GM03348 (cell line): ENCODE measurements around the gene ZMYM5.
"Not testable (repeated sequence)": the region's sequence is repeated elsewhere in the genome, so short reads cannot be mapped to it uniquely, and the experiment has no call there.

Source experiments
- DNase-seq: peaks from one replicate; pipeline ENCODE4 v3.0.0; 2012; ENCODE audit warnings: low spot score

ZMYM5 gene

DNA sequence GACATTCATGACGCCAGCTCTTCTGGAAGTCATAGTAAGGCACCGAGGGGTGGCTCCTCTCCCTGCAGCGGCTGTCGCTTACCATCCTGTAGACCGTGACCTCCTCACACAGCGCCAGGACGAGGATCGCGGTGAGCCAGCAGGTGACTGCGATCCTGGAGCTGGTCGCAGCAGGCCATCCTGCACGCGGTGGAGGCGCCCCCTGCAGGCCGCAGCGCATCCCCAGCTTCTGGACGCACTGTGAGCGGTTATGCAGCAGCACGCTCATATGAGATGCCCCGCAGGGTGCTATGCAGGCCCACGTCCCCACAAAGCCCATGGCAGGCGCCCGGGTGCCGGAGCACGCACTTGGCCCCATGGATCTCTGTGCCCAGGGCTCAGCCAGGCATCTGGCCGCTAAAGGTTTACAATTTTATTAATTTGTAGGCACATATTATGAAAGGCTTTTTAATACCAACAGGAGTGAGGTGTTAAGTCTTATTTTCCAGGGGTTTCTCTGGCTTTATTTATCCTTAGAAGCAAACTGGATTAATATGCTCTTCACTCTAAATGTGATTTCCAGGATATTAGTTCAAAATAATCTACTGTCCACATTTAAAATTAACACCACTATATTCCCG lies 45.1 kb downstream of the ZMYM5 start:
- no peak for DNase-seq

DNA sequence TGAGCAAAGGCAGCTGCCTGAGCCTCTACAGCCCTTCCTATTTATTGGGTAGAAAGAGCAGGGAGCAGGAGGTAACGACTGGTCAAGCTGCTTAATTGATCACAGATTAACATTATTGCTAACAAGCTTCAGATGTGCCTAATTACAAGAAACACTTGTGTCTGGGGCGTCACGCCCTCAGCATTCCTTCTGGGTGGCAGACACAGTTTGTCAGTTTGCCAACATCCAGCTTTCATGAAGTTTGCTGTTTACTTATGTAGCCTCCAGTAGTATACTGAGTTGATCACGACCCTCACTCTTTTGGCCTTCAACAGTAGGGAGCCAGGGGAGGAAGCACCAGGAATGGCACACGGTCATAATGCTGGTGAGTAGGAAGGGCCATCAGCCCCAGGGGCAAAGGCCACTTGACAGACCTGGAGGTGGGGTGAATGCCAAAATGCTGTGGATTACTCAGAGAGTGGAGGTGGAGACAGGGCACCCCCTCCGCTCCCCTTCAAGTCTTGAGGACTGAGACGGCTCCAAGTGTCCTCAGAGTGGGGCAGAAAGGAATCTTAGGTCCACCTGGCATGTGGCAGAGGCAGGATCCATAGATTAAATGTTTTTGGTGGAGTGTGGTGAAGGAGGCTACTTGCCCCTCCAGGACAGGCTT lies 45.8 kb downstream of the ZMYM5 start:
- no peak for DNase-seq

DNA sequence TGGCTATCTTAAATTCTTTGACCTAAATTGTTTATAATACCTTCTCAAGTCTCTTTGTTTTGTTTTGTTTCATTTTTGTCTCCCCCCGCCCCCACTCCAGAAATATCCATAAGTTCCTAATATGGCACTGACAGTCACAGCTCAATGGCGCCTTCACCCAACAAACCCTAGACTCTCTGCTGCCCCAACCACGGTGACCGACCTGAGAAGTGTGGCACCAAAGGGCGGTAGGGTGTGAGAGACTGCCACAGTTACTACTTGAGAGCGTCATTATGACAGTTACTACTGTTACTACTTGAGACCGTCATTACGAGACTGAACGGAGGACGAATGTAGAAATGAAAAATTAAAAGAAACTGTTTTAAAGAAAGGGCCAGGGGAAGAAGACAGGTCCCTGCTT lies 46.3 kb downstream of the ZMYM5 start:
- DNase-seq = no peak

DNA sequence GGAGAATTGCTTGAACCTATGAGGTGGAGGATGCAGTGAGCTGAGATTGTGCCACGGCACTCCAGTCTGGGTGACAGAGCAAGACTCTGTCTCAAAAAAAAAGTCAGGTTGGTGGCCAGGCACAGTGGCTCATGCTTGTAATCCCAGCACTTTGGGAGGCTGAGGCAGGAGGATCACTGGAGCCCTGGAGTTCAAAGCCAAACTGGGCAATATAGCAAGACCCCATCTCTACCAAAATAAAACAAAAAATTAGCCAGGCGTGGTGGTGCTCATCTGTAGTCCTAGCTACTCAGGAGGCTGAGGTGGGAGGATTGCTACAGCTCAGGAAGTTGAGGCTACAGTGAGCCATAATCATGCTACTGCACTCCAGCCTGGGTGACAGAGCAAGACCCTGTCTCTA lies 47.6 kb downstream of the ZMYM5 start:
- not testable (repeated sequence) for DNase-seq

DNA sequence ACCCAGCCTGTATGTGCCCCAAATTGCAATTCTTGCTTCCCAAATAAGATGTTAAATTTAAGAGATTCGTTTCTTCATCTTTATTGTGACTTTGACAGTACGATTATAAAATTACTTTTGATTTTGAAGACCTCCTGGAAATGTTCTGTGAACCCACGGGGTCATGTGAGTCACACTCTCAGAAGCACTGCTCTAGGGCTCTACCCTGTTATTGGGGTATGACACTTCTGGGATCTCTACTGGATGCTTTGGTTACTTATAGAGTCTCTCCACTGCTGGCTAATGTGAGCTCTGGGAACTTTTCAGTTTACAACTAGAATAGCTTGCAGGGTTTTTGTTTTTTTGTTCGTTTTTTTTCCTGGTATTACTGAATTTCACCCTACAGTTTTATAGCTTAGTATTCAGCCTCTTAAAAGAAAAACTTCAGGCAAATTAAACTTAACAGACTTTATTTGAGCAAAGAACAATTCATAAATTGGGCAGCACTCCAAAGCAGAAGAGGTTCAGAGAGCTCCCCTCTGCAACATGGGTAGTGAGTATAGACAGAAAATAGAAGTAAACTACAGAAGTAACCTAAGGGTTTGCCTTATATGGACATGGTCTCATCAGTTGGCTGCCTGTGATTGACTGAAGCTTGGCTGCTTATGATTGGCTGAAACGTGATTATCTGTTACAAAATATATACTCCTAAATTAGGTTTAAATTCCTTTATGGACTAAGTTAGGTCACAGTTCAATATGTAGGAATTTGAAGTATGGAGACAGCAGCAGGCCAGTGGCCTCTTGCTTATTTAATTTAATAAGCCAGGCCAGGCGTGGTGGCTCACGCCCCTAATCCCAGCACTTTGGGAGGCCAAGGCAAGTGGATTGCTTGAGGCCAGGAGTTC lies 52.2 kb downstream of the ZMYM5 start:
- no peak for DNase-seq

DNA sequence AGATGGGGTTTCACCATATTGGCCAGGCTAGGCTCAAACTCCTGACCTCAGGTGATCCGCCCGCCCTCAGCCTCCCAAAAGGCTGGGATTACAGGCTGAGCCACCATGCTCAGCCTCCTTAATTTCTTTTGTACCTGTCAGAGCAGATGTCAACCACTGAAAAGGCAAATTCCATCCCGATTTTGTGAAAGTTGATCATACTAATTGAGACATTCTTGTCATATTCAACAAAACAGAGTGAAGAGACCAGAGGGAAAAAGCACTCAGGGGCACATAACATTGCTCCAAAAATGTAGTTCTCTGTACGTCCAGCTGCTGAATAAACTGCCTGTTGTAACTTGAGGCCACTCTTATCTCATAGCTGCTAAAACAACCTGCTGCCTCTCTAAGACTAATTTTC lies 53.3 kb downstream of the ZMYM5 start:
- DNase-seq = no peak

DNA sequence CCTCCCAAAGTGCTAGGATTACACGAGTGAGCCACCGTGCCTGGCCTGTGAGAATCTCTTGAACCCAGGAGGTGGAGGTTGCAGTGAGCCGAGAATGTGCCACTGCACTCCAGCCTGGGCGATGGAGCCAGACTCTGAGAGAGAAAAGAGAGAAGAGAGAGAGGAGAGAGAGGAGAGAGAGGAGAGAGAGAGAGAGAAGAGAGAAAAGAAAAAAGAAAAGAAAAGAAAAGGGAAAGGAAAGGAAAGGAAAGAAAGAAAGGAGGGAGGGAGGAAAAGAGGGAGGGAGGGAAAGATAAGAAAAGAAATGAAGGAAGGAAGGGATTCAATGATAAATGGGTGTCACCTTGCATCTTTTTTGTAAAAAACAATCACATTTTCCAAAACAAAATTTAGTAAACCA lies 57.7 kb downstream of the ZMYM5 start:
- no peak for DNase-seq

DNA sequence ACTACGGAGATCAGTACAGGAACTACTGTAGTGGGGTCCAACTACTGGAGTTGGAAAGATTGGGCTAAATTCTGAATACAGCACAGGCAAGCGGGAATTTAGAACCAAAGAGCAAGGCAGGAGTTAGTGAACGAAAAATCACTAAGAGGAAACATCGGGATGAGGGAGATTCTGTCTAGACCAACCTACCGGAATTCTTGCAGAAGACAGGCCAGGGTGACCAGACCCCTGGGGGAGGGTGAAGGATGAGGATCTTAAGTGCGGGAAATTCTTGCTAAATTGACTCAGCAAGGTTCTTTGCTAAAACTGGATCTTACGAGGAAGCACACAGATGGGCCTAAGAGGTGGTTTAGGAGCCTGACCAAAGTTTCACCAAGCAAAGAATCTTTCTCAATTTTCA lies 67.5 kb downstream of the ZMYM5 start:
- DNase-seq = no peak

DNA sequence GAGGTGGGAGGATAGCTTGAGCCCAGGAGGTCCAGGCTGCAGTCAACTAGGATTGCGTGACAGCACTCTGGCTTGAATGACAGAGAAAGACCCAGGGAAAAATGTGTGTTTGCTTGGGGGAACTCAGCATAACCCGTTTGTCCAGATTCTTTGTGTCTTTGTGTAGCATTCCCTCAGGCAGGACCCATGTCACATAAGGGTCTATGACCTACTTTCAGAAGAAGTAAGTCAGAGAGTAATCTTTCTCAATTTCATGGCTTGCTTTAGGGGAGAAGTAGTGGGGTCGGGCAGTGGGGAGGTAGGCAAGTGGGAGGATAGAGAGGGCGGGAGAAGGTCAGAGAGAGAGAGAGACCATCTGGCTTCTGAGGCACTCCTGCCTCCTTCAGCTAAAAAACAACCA lies 68.8 kb downstream of the ZMYM5 start:
- DNase-seq = no peak

DNA sequence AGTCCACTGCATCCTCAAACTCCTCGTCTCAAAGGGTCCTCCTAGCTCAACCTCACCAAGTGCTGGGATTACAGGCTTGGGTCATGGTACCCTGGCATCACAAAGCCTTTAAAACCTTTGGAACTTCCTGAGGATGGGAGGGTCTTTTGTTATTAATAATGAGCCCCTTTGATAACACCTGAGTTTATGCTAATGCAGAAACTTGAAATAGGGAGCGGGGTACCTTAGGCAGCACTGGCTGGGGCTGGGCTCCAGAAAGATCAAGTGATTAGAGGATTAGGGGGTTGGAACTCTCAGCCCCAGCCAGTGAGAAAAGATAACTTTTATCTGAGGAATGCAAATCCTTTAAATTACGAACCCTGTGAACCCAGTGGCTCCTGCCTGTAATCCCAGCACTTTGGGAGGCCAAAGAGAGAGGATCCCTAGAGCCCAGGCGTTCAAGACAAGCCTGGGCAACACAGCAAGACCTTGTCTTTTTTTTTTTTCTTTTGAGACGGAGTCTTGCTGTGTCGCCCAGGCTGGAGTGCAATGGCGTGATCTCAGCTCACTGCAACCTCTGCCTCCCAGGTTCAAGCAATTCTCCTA lies 71.4 kb downstream of the ZMYM5 start:
- DNase-seq = no peak

DNA sequence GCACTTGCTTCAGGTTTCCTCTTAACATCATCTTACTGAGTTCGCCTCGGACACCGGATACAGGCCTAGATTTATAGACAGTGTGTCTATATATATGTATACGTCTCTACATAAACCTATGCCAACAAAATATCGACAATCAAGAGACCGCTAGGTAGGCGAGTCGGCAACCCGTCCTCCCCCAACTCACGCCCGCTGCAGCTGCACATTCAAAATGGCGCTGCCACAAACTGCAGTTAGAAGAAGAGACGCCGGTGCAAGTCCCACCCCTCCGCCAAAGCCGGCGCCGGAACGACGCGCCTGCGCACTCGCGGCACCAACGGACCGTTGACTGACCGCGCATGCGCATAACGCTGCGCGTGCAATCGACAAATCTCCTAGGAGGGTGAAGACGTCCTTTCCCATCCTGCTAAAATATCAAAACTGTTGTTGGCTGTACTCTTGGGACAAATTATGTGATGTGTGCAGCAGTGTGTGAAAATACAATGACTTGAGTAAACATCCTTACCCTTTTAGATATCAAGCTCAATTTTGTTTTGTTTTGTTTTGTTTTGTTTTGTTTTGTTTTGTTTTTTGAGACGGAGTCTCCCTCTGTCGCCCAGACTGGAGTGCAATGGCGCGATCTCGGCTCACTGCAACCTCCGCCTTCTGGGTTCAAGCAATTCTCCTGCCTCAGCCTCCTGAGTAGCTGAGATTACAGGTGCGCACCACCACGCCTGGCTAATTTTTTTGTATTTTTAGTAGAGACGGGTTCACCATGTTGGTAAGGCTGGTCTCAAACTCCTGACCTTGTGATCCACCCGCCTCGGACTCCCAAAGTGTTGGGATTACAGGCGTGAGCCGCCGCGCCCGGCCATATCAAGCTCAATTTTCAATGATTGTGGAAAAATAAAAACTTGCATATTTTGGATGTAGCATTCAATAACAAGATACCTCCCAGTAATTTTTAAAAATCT lies 80.4 kb downstream of the ZMYM5 start, which contains the start of gene PSPC1:
Gene PSPC1 (minus strand): TSS at position 219 of the 956 bp plus-strand sequence. CDS start 188 bp downstream, at position 31.
- peak; percentile 99 for DNase-seq

DNA sequence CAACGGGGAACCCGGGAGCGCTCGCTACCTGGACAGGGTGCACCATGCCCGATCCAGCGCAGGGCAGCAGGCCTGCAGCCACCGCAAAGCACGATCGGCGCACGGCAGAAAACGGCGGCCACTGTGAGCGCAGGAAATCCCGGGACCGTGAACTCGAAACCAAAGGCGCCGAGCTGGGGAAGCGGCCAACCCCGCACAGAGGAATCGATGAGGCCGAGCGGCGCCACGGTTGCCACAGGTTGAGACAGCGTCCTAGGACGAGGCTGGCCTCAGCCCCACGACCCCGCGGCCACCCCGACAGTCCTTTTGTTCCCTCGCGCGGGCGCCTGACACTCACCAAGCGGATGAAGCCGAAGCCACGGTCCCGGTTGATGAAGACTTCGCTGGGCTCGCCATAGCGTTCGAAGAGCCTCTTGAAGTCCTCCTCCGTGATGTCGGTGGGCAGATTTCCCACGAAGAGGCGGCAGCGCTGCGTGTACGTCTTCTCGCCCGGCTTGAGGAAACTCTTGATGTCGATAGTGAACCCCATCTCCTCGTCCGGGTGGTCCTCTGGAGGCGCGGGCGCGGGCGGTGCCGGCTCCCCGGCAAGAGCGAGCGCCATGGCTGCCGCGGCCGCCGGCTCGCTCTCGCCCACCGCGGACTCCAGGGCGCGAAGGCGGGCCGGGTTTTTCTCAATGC lies 81.3 kb downstream of the ZMYM5 start:
- peak; percentile 65 for DNase-seq

DNA sequence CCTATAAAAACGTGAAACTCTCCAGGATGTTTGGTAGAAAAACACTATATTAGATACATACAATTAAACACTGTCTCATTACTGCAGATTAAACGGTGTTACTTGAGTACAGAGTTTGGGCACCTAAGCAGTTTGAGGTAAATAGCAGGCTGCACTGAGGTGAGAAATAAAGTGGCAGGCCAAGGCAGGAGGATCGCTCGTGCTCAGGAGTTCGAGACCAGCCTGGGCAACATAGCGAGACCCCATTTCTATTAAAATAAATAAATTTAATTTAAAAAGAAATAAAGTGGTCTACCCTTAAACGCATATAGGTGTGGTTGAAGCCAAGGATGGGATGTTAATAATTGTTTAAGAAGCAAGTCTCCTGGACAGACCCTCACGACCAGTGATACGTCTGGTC lies 81.9 kb downstream of the ZMYM5 start:
- no peak for DNase-seq

DNA sequence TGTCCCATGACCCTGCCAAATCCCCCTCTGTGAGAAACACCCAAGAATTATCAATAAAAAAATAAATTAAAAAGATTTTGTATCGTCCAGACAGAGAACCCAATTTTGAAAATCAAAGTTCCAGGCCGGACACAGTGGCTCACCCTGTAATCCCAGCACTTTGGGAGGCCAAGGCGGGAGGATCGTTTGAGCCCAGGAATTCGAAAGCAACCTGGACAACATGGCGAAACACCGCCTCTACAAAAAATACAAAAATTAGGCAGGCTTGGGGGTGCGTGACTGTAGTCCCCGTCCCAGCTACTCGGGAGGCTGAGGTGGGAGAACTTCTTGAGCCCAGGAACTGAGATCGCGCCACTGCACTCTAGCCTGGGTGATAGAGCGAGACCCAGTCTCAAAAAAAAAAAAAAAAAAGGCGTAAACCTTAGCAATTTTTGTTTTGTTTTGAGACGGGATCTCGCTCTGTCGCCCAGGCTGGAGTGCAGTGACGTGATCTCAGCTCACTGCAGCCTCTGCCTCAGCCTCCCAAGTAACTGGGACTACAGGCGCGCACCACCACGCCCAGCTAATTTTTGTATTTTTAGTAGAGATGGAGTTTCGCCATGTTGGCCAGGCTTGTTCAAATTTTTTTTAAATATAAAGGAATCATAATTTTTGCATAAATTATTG lies 82.6 kb downstream of the ZMYM5 start:
- DNase-seq = not testable (repeated sequence)
